ENCODE results near the gene LMBRD2. TPM values are rescaled to one million over a fixed set of nuclear protein-coding genes. Genes with fewer than 3 reads are reported as not detected.
"Not testable (repeated sequence)": the region's sequence is repeated elsewhere in the genome, so short reads cannot be mapped to it uniquely, and the experiment has no call there.

Gene LMBRD2
- polyA plus RNA-seq, 3 donors: 2.1 to 6.4 (median 2.3) TPM

- H3K4me3 ChIP-seq (replicated peaks in 1 of 3; ENCODE audit: low read depth in 2 of 3, low read length in 3 of 3); H3K4me1 ChIP-seq (ENCODE audit: control insufficient read depth in 1 of 2, insufficient read depth in 2 of 2, low read length in 2 of 2); DNase-seq; H3K4me1 Mint-ChIP-seq; H3K9me3 ChIP-seq (replicated peaks in 1 of 2; ENCODE audit: control insufficient read depth in 1 of 2, insufficient read depth in 1 of 2, low read length in 2 of 2); H2AFZ ChIP-seq (ENCODE audit: insufficient read depth, low read depth, low read length, poor library complexity, severe bottlenecking); H3K79me2 ChIP-seq (ENCODE audit: insufficient read depth, low read length); H3K9ac ChIP-seq (ENCODE audit: insufficient read depth, low read length, poor library complexity, severe bottlenecking); H4K20me1 ChIP-seq (ENCODE audit: insufficient read depth, low read length); H3K27ac ChIP-seq (ENCODE audit: low read depth in 1 of 2, low read length in 2 of 2); H3K27ac Mint-ChIP-seq; H3K4me3 Mint-ChIP-seq; H3K4me2 ChIP-seq (replicated peaks; ENCODE audit: extremely low read depth, low read length, poor library complexity, severe bottlenecking); intact Hi-C loops (cut with micrococcal nuclease); H3K27me3 Mint-ChIP-seq (ENCODE audit: low read depth in 3 of 3); H3K27me3 ChIP-seq (ENCODE audit: control insufficient read depth in 2 of 2, insufficient read depth in 2 of 2, low read length in 2 of 2): not testable (repeated sequence)
- WGBS (ENCODE audit: insufficient coverage): no CpG with 5 or more reads among the region's 5 CpGs
- Mint-ChIP-seq H3K9me3 (peaks cover 5 to 12% (median 8%) of the 10 kb centered on the region in 7 donors), H3K36me3 (peaks cover 59 to 62% of the 10 kb centered on the region in 2 donors)
- H3K36me3 ChIP-seq (replicated peaks in 1 of 2; ENCODE audit: control insufficient read depth in 1 of 2, insufficient read depth in 2 of 2, low read length in 2 of 2): peaks cover 8 to 65% of the 10 kb centered on the region in 2 donors
These were observed 22.0 kb downstream of the LMBRD2 start for GRCh38 chr5:36129666-36130065.

DNA sequence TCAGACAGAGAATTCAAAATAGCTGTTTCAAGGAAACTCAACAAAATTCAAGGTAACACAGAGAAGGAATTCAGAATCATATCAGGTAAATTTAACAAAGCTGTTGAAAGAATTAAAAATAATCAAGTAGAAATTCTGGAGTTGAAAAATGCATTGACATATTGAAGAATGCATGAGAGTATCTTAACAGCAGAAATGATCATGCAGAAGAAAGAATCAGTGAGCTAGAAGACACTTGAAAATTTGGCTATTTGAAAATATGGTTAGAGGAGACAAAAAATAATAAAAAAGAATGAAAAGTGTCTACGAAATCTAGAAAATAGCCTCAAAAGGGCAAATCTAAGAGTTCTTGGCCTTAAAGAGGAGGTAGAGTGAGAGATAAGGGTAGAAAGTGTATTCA lies 22.9 kb downstream of the LMBRD2 start:
- Histone ChIP-seq H2AFZ (ENCODE audit: insufficient read depth, low read depth, low read length, poor library complexity, severe bottlenecking) (no peak overlapping the region), H4K20me1 (ENCODE audit: insufficient read depth, low read length) (no peaks in the 10 kb centered on the region), H3K4me2 (replicated peaks; ENCODE audit: extremely low read depth, low read length, poor library complexity, severe bottlenecking) (no peak overlapping the region), H3K4me3 (replicated peaks in 1 of 3; ENCODE audit: low read depth in 2 of 3, low read length in 3 of 3) (no peak overlapping the region), H3K9ac (ENCODE audit: insufficient read depth, low read length, poor library complexity, severe bottlenecking) (no peak overlapping the region), H3K9me3 (replicated peaks in 1 of 2; ENCODE audit: control insufficient read depth in 1 of 2, insufficient read depth in 1 of 2, low read length in 2 of 2) (no peaks in the 10 kb centered on the region), H3K79me2 (ENCODE audit: insufficient read depth, low read length) (no peaks in the 10 kb centered on the region), H3K27me3 (ENCODE audit: control insufficient read depth in 2 of 2, insufficient read depth in 2 of 2, low read length in 2 of 2) (no peaks in the 10 kb centered on the region), H3K27ac (ENCODE audit: low read depth in 1 of 2, low read length in 2 of 2) (no peak overlapping the region), H3K4me1 (ENCODE audit: control insufficient read depth in 1 of 2, insufficient read depth in 2 of 2, low read length in 2 of 2) (no peaks in the 10 kb centered on the region), H3K36me3 (replicated peaks in 1 of 2; ENCODE audit: control insufficient read depth in 1 of 2, insufficient read depth in 2 of 2, low read length in 2 of 2) (peaks cover 4 to 60% of the 10 kb centered on the region in 2 donors)
- no peak for DNase-seq
- intact Hi-C loops (cut with micrococcal nuclease): no loop called here
- Mint-ChIP-seq H3K4me3 (no peak overlapping the region), H3K27me3 (ENCODE audit: low read depth in 3 of 3) (no peaks in the 10 kb centered on the region), H3K4me1 (no peaks in the 10 kb centered on the region), H3K36me3 (peaks cover 53 to 60% of the 10 kb centered on the region in 2 donors), H3K27ac (no peak overlapping the region), H3K9me3 (peaks cover 5 to 12% (median 8%) of the 10 kb centered on the region in 7 donors)
- TF ChIP-seq, protein P1, sequence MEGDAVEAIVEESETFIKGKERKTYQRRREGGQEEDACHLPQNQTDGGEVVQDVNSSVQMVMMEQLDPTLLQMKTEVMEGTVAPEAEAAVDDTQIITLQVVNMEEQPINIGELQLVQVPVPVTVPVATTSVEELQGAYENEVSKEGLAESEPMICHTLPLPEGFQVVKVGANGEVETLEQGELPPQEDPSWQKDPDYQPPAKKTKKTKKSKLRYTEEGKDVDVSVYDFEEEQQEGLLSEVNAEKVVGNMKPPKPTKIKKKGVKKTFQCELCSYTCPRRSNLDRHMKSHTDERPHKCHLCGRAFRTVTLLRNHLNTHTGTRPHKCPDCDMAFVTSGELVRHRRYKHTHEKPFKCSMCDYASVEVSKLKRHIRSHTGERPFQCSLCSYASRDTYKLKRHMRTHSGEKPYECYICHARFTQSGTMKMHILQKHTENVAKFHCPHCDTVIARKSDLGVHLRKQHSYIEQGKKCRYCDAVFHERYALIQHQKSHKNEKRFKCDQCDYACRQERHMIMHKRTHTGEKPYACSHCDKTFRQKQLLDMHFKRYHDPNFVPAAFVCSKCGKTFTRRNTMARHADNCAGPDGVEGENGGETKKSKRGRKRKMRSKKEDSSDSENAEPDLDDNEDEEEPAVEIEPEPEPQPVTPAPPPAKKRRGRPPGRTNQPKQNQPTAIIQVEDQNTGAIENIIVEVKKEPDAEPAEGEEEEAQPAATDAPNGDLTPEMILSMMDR (IDR thresholded peaks at IDR 0.05): no peak
- WGBS (ENCODE audit: insufficient coverage): no CpG with 5 or more reads among the region's 1 CpG
